Upper lobe of left lung (tissue), 6 donors: ENCODE measurements around the gene ALDH7A1. TPM values are rescaled to one million over a fixed set of nuclear protein-coding genes. Genes with fewer than 3 reads are reported as not detected.

Source experiments
- ATAC-seq, 2 donors: fragments of 200-7000 bp; cut with Tn5 transposase; one replicate each; pipeline ENCODE4 v1.9.1; 2022; ENCODE audit warnings: mild to moderate bottlenecking in 2 of 2, moderate library complexity in 2 of 2; ENCODE audit not compliant: low FRiP score in 2 of 2
- DNase-seq, 2 donors: peaks; one replicate each; pipeline ENCODE4 v3.0.0-alpha.2; 2019 to 2020
- H3K27ac ChIP-seq, 4 donors: fragments of 200-600 bp; sonication (generic); one replicate each; pipeline ENCODE4 v1.5.1; 2016 to 2019
- H3K27me3 ChIP-seq, 4 donors: fragments of 200-600 bp; sonication (generic); one replicate each; pipeline ENCODE4 v1.5.1; 2017 to 2019
- H3K36me3 ChIP-seq, 4 donors: fragments of 200-600 bp; sonication (generic); one replicate each; pipeline ENCODE4 v1.5.1; 2016 to 2019
- H3K4me1 ChIP-seq, 4 donors: fragments of 200-600 bp; sonication (generic); one replicate each; pipeline ENCODE4 v1.5.1; 2018 to 2019
- H3K4me3 ChIP-seq, 4 donors: fragments of 200-600 bp; sonication (generic); one replicate each; pipeline ENCODE4 v1.5.1; 2017 to 2019; ENCODE audit warnings: mild to moderate bottlenecking in 2 of 4, moderate library complexity in 1 of 4
- H3K9me3 ChIP-seq, 4 donors: fragments of 200-600 bp; sonication (generic); one replicate each; pipeline ENCODE4 v1.5.1; 2018 to 2019
- EP300 ChIP-seq, 4 donors: sonication (generic); formaldehyde crosslinking; IDR thresholded peaks; one replicate each; pipeline ENCODE4 v1.5.1; 2017; ENCODE audit warnings: antibody characterized with exemption in 4 of 4, control low read depth in 2 of 4
- POLR2A ChIP-seq, 4 donors: fragments of 450-650 bp; IDR thresholded peaks; one replicate each; pipeline ENCODE4 v1.5.1; 2016 to 2017; ENCODE audit warnings: antibody characterized with exemption in 4 of 4, mild to moderate bottlenecking in 2 of 4
- POLR2AphosphoS5 ChIP-seq, 2 donors: sonication (generic); formaldehyde crosslinking; IDR thresholded peaks; one replicate each; pipeline ENCODE4 v1.5.1; 2017; ENCODE audit warnings: antibody characterized with exemption in 2 of 2
- WGBS, 2 donors: methylation state at CpG; one replicate each; pipeline ENCODE4 v1.1.5; 2017 to 2018; 5-methylcytosine and 5-hydroxymethylcytosine counted together
- total RNA-seq, 6 donors: library from RNA; depleted of rRNA in 4 of 6; stranded (reverse); fragments of >200 nt in 4 of 6; gene quantifications; one replicate each; pipeline versions ENCODE4 v1.1.0 to v1.2.1, GENCODE V29; 2016 to 2021
- TF ChIP-seq, protein P1 (sequence below), 6 experiments: fragments of 450-650 bp in 4 of 6; fragments of 200-600 bp in 2 of 6; sonication (generic) in 2 of 6; IDR thresholded peaks; one replicate each; pipeline ENCODE4 v1.5.1; 2016 to 2019; ENCODE audit warnings: antibody characterized with exemption in 6 of 6
- donor health status: DM: no; HTN: no; CAD: no; lungs with moderate emphysema.
- donor health status: DM: no; HTN: yes; CAD: no; lungs with severe emphysema.

Gene ALDH7A1
- total RNA-seq, 6 donors from 2014 or later = 19.3 to 41.4 (median 30.0) TPM

DNA sequence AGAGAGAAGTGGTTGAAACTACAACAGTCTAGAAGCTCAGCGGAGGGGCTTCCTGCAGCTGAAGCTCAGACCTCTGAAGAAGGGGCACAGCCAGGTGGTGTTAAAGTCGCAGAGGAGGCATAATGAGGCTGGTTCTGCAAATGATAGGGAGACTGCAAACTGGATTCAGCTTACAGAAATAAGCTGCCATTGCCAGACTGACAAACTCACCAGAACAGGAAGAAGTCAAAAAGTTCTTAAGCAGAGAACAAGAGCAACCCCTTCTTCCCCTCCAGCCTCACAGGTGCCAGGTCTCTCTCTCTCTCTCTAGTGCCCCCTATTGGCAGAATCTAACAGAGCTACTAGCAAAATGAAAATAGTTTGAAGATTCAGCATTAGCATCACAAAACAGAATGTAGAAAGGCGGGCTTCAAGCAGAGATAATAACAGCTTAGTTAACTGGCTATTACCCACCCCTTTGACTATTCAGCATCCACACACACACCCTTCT, 95.1 kb downstream of the ALDH7A1 start:
- ATAC-seq (no peak), DNase-seq (no peak)

DNA sequence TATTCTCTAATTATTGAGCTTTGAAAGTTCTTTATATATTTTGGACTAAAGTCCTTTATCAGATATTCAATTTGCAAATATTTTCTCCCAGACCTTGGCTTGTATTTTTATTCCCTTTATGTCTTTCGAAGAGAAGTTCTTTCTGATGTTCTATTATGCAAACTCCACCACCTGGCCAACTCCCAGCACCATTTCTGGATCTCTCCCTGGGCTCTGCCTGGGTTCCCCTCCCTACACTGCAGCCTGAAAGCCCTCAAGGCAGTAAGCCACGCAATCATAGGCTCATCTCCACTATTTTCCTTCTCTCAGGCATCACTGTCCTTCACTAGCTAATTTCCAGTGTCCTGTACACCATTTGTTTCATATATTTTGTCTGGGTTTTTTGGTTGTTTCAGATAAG, 95.7 kb downstream of the ALDH7A1 start:
- ATAC-seq = no peak
- Histone ChIP-seq H3K36me3 (peaks cover 0 to 9% (median 0%) of the 10 kb centered on the region in 4 donors), H3K4me3 (no peak overlapping the region), H3K9me3 (no peaks in the 10 kb centered on the region), H3K4me1 (peaks cover 7 to 23% (median 14%) of the 10 kb centered on the region in 4 donors), H3K27ac (peak overlapping the region in 1 of 4 donors; percentile 37), H3K27me3 (no peaks in the 10 kb centered on the region)
- WGBS, 2 donors = 91% methylated on average over 2 of the region's 2 CpGs
- no peak for DNase-seq
- TF ChIP-seq, protein P1, sequence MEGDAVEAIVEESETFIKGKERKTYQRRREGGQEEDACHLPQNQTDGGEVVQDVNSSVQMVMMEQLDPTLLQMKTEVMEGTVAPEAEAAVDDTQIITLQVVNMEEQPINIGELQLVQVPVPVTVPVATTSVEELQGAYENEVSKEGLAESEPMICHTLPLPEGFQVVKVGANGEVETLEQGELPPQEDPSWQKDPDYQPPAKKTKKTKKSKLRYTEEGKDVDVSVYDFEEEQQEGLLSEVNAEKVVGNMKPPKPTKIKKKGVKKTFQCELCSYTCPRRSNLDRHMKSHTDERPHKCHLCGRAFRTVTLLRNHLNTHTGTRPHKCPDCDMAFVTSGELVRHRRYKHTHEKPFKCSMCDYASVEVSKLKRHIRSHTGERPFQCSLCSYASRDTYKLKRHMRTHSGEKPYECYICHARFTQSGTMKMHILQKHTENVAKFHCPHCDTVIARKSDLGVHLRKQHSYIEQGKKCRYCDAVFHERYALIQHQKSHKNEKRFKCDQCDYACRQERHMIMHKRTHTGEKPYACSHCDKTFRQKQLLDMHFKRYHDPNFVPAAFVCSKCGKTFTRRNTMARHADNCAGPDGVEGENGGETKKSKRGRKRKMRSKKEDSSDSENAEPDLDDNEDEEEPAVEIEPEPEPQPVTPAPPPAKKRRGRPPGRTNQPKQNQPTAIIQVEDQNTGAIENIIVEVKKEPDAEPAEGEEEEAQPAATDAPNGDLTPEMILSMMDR (IDR thresholded peaks at IDR 0.05) = no peak
- no peak for TF ChIP-seq POLR2AphosphoS5 (IDR thresholded peaks at IDR 0.05)
- no peak for TF ChIP-seq POLR2A (IDR thresholded peaks at IDR 0.05)
- TF ChIP-seq EP300 (IDR thresholded peaks at IDR 0.05) = no peak

More for the DNA sequence above, 95.1 kb downstream of the ALDH7A1 start:
- H3K36me3 ChIP-seq = peaks cover 0 to 5% (median 0%) of the 10 kb centered on the region in 4 donors
- no peaks in the 10 kb centered on the region for H3K9me3 ChIP-seq
- no peak overlapping the region for H3K4me3 ChIP-seq
- peak overlapping the region in 1 of 4 donors; percentile 37 for H3K27ac ChIP-seq
- WGBS, 2 donors = 82 to 89% methylated on average over 3 of the region's 3 CpGs
- no peak for TF ChIP-seq EP300 (IDR thresholded peaks at IDR 0.05)
- TF ChIP-seq, protein P1 (IDR thresholded peaks at IDR 0.05) = peak in 5 of 6 experiments; percentile 18 to 42 (median 39)
- H3K27me3 ChIP-seq = no peaks in the 10 kb centered on the region
- peaks cover 7 to 29% (median 15%) of the 10 kb centered on the region in 4 donors for H3K4me1 ChIP-seq

DNA sequence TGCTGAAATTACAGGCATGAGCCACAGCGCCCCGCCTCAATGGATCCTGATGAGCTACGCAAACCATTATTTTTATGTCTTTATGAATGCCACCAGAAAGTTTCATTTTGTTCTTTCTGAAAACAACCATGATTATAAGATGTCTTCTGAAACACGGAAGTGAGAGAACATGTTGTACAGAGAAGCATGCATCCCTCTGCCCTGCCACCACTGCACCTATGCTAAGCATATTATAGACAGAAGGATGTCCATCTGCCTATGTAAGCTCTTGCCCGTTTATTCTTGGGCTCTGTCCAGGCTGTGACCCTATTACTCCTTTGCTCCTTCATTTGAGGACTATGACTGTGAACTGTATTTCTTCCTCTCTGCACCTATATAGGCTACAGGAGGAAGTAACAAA, 97.5 kb downstream of the ALDH7A1 start:
- Histone ChIP-seq H3K4me3 (no peak overlapping the region), H3K27me3 (no peaks in the 10 kb centered on the region), H3K36me3 (peaks cover 0 to 22% (median 4%) of the 10 kb centered on the region in 4 donors), H3K27ac (no peak overlapping the region), H3K9me3 (no peaks in the 10 kb centered on the region), H3K4me1 (peaks cover 0 to 6% (median 0%) of the 10 kb centered on the region in 4 donors)
- WGBS, 2 donors = 83 to 90% methylated on average over 5 of the region's 5 CpGs
- no peak for ATAC-seq
- TF ChIP-seq POLR2A (IDR thresholded peaks at IDR 0.05) = no peak
- TF ChIP-seq, protein P1 (IDR thresholded peaks at IDR 0.05) = no peak
- TF ChIP-seq EP300 (IDR thresholded peaks at IDR 0.05) = no peak
- TF ChIP-seq POLR2AphosphoS5 (IDR thresholded peaks at IDR 0.05) = no peak
- DNase-seq = no peak

DNA sequence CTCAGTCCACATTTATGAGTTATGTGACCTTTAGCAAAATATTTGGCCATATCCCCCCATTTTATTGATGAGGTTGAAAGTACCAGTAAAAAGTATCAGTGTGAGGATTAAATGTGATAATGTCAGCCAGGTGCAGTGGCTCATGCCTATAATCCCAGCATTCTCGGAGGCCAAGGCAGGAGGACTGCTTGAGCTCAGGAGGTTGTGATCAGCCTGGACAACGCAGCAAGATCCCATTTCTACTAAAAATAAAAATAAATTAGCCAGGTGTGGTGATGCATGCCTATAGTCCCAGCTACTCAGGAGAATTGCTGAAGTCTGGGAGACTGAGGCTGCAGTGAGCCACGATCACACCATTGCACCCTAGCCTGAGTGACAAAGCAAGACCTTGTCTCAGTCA, 100.6 kb downstream of the ALDH7A1 start:
- H3K36me3 ChIP-seq = peaks cover 0 to 46% (median 10%) of the 10 kb centered on the region in 4 donors
- DNase-seq (no peak), ATAC-seq (no peak)
- no peaks in the 10 kb centered on the region for H3K9me3 ChIP-seq
- H3K27me3 ChIP-seq = no peaks in the 10 kb centered on the region
- H3K4me1 ChIP-seq = no peaks in the 10 kb centered on the region
- no peak overlapping the region for H3K27ac ChIP-seq
- 94 to 98% methylated on average over 3 of the region's 3 CpGs for WGBS, 2 donors
- H3K4me3 ChIP-seq = no peak overlapping the region
- TF ChIP-seq, protein P1 (IDR thresholded peaks at IDR 0.05) = no peak
- TF ChIP-seq POLR2AphosphoS5 (IDR thresholded peaks at IDR 0.05) = no peak

DNA sequence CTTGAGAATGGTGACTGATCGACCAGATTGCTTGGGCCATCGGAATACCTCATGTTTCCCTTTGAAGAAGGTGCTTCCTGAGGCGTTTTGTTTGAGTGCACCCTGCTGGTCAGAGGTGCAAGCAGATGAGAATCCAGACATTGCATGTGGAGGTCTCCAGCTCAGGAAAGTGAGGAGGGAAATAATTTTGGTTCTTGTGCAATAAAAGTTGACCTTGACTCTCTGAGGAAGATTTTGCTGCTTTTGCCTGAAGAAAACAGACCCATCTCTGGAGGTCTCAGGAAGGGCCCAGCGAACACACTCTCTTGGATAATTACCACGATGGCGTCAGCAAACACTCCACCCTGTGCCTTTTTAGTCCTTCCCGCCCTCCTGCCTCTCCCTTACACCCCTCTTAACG, 102.1 kb downstream of the ALDH7A1 start:
- Histone ChIP-seq H3K27me3 (no peaks in the 10 kb centered on the region), H3K36me3 (peaks cover 2 to 60% (median 18%) of the 10 kb centered on the region in 4 donors), H3K4me3 (no peak overlapping the region), H3K9me3 (no peaks in the 10 kb centered on the region), H3K4me1 (no peaks in the 10 kb centered on the region), H3K27ac (no peak overlapping the region)
- TF ChIP-seq, protein P1 (IDR thresholded peaks at IDR 0.05) = no peak
- TF ChIP-seq POLR2A (IDR thresholded peaks at IDR 0.05) = no peak
- WGBS, 2 donors = 68 to 78% methylated on average over 8 of the region's 8 CpGs
- no peak for DNase-seq
- ATAC-seq = no peak
